ENCODE results near the gene MMP15. TPM values are rescaled to one million over a fixed set of nuclear protein-coding genes. Genes with fewer than 3 reads are reported as not detected.
"Not testable (repeated sequence)": the region's sequence is repeated elsewhere in the genome, so short reads cannot be mapped to it uniquely, and the experiment has no call there.

The MMP15 gene
- total RNA-seq, 1 donor from 2014 or later = 70.3 TPM

- no peak for DNase-seq (ENCODE audit: missing footprints)
- intact Hi-C loops (cut with DNase I) = no loop called here
- no peak for ATAC-seq
Observed at GRCh38 chr16:58094791-58095574, 69.4 kb downstream of the MMP15 start.

GRCh38 chr16:58095575-58095960 is 70.0 kb downstream of the MMP15 start:
- DNase-seq (ENCODE audit: missing footprints); intact Hi-C loops (cut with DNase I); ATAC-seq: not testable (repeated sequence)

- ATAC-seq (no peak), DNase-seq (ENCODE audit: missing footprints) (no peak)
- intact Hi-C loops (cut with DNase I) = no loop called here
Observed at GRCh38 chr16:58096249-58096648, 70.7 kb downstream of the MMP15 start.

Other genes with a start within 250 kb of the MMP15 start
- gene KIFC3, start 223.3 kb upstream of the MMP15 start, total RNA-seq = 55.3 TPM
- not detected for gene CNGB1, start 54.6 kb upstream of the MMP15 start, total RNA-seq
- 7.0 TPM for gene ZNF319, start 25.1 kb upstream of the MMP15 start, total RNA-seq
- 36.2 TPM for gene USB1, start 24.3 kb upstream of the MMP15 start, total RNA-seq
- gene CFAP20, start 103.6 kb downstream of the MMP15 start, total RNA-seq = 34.8 TPM
- 29.7 TPM for gene CSNK2A2, start 172.4 kb downstream of the MMP15 start, total RNA-seq